HG02798 (cell line): ENCODE results near the gene IL1RL1.
"Not testable (repeated sequence)": the region's sequence is repeated elsewhere in the genome, so short reads cannot be mapped to it uniquely, and the experiment has no call there.

Experiments
- ATAC-seq: cut with Tn5 transposase; IDR thresholded peaks from one replicate; pipeline ENCODE4 v1.9.1; 2021; ENCODE audit warnings: mild to moderate bottlenecking; ENCODE audit not compliant: unreplicated experiment, poor library complexity

The IL1RL1 gene

DNA sequence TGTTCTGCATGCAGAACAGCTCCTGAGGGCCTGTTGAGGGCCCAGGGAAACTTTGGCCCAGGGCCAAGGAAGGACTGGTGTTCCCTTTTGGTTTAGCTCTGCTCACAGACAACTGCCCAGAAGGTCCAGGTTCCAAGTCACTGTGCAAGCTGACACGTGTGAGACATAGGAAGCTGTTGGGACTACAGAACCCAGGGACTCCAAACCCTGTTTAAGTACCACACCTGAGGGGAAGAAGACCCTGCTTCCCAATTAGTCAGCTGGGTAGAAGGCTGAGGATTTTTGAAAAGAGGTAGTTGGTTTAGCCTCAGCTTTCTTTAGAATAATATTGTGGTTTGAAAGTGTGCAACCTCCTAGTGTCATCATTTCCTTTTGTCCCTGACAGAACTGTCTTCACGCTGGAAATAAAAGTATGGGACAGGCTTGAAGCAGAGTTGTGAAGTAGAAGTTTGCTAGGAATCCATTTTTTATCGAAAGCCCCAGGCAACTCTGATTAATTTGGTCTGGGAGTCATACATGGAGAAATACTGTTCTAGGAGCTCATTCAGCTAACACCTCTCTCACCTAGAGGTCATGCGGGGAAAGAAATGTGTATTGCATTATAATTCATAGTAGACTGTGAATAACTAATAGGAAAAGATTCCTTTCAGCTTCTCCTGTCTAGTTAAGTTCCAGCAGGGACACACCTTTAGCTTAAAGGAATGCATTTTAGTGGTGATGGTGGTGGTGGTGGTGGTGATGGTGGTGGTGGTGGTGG lies 19.9 kb upstream of the IL1RL1 start:
- ATAC-seq = no peak

DNA sequence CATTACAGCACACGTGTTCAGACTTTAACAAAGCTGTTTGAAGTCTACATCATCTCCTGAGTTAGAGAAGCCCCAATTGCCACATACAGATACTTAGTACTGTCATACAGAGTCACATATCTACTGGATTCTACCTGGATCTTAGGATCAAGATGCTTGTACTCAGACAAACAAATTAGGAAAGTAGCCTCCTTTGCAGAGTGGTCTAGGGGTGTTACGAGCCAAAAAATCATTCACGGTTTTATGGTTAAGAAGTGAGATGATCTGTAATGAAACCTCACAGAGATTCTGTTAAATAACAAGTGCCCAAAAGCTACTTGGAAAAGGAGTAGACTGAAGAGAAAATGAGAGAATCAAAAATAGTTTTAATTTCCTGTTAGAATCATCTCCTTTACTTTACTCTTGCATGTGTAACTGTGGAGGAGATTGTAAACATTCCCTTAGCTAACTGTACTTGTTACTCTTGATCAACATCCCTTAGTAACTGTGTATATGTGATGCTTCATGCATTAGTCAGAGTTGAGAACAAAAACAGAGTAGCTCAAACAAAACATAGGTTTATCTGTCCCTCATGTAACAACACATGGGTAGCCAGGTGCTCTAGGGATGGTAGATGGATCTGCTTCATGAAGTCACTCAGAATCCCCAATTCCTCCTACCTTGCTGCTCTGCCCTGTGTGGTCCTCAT lies 16.4 kb upstream of the IL1RL1 start:
- no peak for ATAC-seq

DNA sequence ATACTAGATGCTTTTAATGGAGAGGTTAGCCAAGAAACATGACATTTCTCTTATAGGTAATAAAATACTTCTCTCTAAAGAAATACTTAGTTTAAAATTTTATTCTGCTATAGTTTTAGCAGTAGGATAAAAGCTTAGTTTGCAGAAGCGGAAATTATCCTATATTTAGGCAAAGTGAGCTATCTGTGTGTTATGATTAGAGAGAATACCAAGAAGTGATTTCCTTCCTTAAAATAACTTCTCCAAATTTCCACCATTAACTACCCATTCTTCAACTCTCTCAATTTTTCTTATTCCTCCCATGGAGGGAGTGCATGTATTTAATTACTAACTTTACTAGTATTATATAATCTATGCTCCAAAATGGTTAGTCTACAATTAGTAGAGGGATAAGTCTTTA lies 15.8 kb upstream of the IL1RL1 start:
- ATAC-seq = no peak

DNA sequence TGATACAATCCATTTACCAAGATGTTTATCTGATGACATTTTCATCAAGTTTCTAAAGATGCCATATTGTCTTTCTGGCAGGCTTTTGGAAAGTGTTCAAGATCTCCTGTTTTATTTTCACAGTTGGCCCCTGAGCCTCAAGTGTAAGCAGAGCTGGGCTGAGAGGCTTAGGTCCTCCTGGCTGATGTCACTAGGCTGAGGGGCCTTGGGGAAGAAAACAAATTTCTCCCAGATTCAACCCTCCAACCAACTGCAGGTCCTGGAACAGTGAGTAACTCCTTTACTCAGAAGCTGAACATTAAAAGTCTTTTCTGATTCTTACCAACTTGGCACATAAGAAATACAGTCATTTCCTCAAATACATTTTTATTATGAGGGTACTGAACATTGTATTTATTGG lies 14.9 kb upstream of the IL1RL1 start:
- ATAC-seq = no peak

DNA sequence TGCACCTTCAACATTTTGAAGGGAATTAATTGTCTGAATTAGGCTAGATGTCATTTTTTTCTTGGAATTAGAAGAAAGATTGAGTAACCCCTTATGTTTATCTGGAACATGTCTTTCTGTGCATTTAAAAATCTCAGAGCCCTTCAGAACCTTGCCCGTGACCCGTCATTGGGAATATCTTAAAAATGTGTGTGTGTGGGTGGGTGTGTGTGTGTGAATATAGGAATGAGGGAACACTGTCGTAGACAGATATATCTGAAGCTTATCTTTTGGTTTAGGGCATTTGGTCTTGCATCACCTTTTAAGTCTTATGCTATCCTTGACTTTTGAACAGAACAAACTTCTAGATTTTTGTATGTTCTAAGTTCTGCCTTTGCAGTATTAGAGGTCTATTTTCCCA lies 13.5 kb upstream of the IL1RL1 start:
- ATAC-seq = no peak

DNA sequence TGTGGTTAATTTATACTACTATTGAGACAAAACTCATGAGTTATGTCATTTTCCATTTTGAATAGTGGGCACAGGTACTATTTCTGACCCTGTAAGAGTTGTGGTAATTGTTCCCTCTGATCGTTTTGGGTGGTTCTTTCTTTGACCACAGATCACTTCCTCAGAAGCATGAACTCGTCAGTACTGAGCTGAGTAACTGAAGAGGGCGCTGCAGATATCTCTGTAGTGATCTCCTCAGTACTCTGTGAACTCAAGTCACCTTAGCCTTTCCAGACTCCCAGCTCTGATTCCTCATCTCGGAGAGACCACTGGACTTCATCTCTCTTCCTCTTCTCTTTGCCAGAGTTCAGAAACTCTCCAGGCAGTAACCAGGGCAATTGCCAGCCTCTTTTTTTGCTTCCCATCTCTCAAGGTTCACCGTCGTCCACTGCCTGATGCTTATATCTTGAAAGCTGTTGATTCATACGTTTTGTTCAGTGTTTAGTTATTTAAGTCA lies 9.4 kb upstream of the IL1RL1 start:
- ATAC-seq = peak; percentile 67

DNA sequence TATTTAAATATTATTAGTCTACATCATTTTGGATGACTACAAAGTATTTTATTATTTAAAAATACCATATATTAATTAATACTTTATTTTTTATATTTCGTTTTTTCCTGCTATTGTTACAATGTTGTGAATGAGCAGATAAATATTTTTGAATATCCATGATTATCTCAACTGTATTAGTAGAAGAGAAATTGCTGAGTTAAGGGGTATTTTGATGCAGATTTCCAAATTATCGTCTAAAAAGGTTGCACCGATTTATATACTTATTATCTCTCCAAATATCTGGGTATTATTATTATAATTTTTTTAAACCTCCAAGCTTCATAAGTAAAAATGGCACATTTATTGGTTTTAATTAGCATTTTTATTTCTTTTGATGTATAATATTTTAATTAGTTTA lies 8.9 kb upstream of the IL1RL1 start:
- ATAC-seq = no peak

DNA sequence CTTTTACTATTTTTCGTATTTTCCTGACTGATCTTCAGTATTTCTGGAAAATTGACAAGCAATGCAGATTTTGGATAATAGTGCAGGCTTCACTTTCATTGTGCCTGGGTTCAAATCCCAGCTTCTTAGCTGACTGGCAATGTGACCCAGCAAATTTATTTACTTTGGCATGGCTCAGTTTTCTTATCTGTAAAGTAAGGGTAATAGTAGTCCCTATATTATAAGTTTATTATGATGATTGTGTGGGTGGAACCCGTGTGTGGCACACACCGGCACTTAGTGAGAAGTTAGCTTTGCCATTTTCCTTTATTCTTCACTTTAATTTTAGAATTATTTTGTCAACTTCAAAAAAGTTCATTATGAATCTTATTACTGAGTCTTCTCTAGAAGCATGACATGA lies 7.8 kb upstream of the IL1RL1 start:
- ATAC-seq = no peak

DNA sequence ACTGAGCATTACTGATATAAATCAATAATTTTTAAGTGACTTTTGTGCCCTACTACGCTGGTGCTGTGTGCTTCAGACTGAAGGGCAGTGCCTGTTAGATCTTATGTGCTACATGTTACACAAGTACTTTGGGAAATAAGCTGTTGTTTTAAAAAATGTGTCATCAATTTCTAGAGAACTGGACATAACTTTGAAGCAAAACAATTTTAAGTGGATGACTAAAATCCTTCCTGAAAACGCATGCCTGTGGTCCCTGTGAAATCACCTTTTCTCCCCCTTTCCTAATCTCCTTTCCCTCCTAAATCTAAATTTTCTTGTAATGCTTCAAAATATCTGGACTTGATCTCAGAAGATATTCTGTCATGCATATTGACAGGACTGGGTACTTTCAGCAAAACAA lies 7.1 kb upstream of the IL1RL1 start:
- no peak for ATAC-seq

DNA sequence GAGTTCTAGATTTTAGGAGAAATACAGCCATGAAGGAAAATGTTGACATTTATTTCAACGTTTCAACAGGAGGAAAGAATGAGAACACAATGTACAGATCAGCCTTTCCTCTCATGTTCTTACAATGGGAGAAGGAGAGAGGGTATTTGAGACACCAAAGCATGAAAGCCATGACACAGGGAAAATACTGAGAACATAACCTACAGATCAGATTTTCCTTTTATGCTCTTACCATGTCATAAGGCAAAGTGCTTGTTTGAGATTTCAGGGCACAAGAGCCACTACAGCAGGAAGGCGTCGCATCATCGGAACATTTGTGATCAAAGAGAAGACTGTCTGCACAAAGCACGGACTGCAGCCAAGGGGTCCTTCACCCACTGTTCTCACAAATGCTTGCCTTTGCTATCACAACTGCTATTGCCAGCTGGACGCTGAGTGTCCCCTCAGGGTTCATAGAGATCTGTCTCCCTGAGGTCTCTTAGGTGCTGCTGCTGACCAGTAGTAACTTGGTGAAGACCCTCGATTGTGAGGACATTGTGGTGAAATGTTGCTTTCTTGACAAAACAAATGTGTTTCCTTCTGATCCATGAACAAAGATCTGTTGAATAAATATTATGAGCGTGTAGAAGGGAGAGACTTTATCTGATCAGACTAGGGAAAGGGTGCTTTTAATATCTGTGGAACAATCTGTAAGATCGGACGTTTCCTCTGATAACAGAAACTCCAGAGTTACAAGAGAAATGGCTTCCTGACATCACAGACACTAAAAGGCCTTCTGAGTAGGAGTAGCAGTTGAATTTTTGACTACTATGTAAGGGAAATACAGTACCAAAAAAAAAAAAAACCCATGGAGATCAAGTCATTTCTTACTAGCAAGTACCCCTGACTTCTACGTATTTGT lies 6.4 kb upstream of the IL1RL1 start:
- no peak for ATAC-seq

DNA sequence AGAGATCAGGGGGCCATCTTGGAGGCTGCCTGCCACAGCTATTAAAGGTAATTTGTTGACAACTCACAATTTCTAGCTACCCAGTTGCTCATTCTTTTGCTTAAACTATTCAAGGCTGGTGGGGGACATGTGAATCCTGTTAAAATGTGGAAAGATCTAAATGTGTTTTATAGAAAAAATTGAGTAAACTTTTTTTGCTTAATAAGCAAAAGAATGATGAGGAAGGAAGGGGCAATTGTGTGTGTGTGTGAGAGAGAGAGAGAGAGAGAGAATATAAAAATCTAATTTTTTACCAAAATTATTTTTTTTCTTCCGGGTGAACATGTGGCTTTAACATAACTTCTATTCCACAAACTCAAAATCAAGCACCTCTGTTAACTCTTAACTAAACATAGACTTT lies 5.2 kb upstream of the IL1RL1 start:
- ATAC-seq = no peak

DNA sequence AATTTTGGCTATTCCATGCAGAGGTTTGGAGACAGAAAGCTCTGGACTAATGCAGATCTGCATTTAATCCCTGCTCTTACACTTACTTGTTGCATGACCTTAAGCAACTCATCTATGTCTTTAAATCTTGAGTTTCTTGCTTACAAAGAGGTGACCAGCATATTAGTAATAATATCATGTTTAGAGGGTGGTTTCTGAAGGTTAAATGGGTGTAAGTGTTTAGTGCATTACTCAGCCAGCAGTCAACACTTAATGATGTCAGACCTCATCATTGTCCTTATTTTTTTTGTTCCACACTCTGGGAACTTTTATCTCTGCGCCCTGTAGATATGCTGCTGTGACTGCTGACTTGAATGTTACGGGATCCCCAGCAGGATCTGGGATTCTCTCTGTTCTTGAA lies 1.7 kb downstream of the IL1RL1 start:
- ATAC-seq = no peak

DNA sequence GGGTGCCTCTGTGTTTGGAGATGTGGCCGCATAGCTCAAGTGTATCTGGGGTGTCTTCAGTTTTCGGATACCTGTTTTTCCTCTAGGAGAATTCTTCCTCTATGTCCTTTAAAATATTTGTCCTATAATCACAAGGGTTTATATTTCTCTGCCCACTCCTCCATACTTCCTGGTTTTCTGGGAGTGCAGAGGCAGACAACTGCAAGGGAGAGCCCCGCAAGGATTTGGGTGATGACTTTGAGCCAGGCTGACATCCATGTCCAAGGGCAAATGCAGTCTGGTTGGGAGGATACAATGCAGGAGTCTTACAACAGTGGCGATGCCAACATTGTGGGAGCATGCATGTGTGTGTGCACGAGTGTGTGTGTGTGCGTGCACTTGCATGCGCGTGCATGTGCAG lies 2.1 kb downstream of the IL1RL1 start:
- ATAC-seq = no peak

DNA sequence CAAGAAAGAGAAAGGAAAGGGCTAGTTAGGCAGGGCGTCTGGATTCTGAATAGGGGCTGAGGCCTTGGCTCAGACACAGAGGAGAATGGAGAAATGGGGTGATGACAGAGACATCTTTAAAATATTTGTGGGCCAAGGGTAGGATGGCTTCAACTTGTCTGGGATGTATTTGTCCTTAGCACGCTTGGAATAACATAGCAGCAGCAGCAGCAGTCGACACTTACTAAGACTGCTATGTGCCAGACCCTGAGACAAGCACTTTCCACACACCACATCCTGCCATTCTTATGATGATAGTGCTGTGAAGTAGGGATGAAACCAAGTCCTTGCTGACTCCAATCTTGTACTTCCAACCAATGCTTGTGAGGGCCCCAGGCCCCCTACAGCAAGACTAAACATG lies 2.6 kb downstream of the IL1RL1 start:
- ATAC-seq = no peak

DNA sequence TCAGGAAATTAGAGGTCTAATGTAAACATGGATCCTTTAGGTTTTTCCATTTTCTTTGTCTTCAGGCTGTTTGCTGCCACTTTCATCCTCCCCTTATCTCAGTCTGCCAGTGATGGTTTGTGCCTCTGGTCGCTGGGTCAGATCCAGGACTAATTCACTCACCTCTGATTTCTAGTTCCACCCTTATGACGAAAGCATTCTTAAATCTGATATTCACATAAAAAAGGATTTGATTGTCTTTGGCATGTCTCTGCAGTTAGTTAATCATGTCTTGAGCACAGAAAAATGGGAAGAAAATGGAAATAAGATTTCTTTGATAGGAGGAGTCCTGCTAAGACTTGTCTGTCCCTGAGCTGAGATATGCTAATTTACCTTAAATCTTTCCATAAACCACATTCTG lies 4.6 kb downstream of the IL1RL1 start:
- no peak for ATAC-seq

DNA sequence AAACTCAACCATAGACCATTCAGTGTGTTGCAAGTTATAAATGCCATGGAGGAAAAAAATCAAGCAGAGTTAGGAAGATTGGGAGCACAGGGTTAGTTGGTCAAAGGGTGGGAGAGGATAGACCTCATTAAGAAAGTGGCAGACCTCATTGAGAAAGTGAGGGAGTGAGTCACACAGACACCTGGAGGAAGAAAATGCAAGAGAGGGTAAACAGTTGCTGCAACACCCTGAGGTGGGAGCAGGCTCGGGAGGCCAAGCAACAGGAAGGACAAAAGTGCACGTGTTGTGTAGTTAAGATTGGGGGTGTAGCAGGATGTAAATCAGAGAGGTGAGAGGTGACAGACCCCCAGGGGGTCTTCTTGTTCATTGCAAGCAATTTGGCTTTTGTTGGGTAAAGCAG lies 6.4 kb downstream of the IL1RL1 start:
- ATAC-seq = no peak

DNA sequence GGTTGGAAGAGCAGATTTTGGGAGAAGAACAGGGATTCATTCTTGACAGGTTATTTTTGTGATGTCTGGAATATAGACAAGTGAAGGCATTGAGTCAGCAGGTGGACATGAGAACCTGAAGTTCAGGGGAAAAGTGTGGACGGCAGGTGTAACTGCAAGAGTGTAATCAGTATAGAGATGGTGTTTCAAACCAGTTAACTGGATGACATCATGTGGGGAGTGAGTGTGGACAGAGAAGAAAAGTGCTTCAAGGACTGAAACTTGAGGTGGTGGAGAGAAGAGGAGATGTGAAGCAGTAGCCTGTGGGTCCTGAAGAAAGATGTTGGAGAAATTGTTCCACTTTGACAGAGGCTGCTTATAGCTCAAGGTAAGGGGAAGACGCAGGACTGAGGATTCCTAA lies 7.1 kb downstream of the IL1RL1 start:
- no peak for ATAC-seq

DNA sequence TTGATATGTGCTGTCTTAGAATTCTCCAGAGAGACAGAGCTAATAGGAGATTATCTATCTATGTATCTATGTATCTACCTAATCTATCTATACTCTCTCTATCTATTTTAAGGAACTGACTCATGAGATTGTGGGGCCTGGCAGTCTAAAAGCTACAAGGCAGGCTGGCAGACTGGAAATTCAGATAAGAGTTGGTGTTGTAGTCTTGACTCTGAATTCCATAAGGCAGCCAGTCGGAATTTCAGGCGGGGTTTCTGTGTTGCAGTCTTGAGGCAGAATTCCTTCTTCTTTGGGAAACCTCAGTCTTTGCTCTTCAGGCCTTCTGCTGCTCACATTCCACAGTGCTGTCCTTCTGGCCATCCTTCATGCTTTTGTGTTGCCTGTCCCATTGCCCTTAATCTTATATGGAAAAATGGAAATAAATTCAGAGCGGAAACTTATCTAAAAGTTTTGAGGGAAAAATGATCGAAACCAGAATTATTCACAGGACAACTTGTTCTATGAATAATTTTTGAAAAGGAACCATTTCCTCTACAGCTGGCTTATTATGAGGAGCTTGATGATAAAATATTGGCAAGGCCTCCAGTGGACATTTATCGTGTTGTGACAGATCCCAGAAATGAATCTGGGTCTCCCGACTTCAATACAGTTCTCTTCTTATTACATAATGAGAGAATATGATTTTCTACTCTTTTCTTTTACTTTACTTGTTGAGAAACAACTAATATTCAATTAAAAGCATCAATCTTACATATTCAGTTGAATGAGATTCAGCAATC lies 10.8 kb downstream of the IL1RL1 start:
- ATAC-seq = no peak

DNA sequence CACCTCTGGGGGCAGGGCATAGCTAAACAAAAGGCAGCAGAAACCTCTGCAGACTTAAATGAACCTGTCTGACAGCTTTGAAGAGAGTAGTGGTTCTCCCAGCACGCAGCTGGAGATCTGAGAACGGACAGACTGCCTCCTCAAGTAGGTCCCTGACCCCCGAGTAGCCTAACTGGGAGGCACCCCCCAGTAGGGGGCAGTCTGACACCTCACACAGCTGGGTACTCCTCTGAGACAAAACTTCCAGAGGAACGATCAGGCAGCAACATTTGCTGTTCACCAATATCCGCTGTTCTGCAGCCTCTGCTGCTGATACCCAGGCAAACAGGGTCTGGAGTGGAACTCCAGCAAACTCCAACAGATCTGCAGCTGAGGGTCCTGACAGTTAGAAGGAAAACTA lies 13.6 kb downstream of the IL1RL1 start:
- not testable (repeated sequence) for ATAC-seq

DNA sequence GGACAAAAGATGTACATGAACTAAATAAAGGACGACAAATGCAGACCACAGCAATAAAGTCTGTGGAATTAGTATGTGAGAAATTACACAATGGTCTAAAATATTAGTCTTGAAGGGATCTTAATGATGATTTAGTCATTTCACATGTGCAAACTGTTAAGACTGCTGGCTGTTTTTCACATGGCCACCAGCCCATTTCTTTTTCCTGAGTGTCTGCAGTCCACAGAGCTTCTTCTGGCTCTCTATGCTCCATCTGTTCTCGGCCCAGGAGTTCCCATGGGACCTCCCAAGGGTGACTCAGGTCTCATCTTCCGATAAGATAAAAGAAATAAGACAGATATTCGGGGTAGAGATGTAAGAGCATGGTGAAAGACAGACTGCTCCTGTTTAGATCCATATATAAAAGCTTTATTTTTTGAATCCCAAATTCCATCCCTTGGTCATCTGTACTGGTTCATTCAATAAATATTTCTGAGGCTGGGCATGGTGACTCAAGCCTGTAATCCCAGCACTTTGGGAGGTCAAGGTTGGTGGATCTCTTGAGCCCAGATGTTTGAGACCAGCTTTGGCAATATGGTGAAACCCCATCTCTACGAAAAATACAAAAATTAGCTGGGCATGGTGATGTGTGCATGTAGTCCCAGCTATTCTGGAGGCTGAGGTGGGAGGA lies 20.1 kb downstream of the IL1RL1 start:
- ATAC-seq = no peak
